Memory B cell (primary cell): ENCODE measurements around the gene AHCY.
"Not testable (repeated sequence)": the region's sequence is repeated elsewhere in the genome, so short reads cannot be mapped to it uniquely, and the experiment has no call there.

Experiments used
- ATAC-seq: fragments of 150-1000 bp; cut with Tn5 transposase; 2 replicates; pipeline ENCODE4 v1.10.0; 2021; ENCODE audit warnings: low read depth, mild to moderate bottlenecking, moderate library complexity
- DNase-seq, 2 donors: peaks; one replicate each; pipeline ENCODE4 v3.0.0; 2022; ENCODE audit warnings: low spot score in 2 of 2
- H3K27ac Mint-ChIP-seq: one replicate; pipeline ENCODE4 v1.8.0; 2022; ENCODE audit warnings: mild to moderate bottlenecking, moderate library complexity, mixed read lengths
- H3K27me3 Mint-ChIP-seq: one replicate; pipeline ENCODE4 v1.8.0; 2022; ENCODE audit warnings: mixed read lengths
- H3K36me3 Mint-ChIP-seq: one replicate; pipeline ENCODE4 v1.8.0; 2022; ENCODE audit warnings: mild to moderate bottlenecking, mixed read lengths
- H3K4me1 Mint-ChIP-seq: one replicate; pipeline ENCODE4 v1.8.0; 2022; ENCODE audit warnings: mixed read lengths
- H3K4me3 Mint-ChIP-seq: one replicate; pipeline ENCODE4 v1.8.0; 2022; ENCODE audit warnings: mild to moderate bottlenecking, moderate library complexity, mixed read lengths
- H3K9me3 Mint-ChIP-seq: one replicate; pipeline ENCODE4 v1.8.0; 2022; ENCODE audit warnings: mixed read lengths

Gene AHCY

GRCh38 chr20:34333786-34334185, 30.6 kb upstream of the AHCY start:
- Mint-ChIP-seq H3K4me3 (no peak overlapping the region), H3K9me3 (no peaks in the 10 kb centered on the region), H3K4me1 (peaks cover 7% of the 10 kb centered on the region), H3K36me3 (no peaks in the 10 kb centered on the region), H3K27me3 (no peaks in the 10 kb centered on the region), H3K27ac (no peak overlapping the region)
- ATAC-seq (no peak), DNase-seq (no peak)

GRCh38 chr20:34332262-34332920, 29.2 kb upstream of the AHCY start:
- H3K27ac Mint-ChIP-seq = no peak overlapping the region

GRCh38 chr20:34331838-34332237, 28.7 kb upstream of the AHCY start:
- Mint-ChIP-seq H3K4me1 (no peaks in the 10 kb centered on the region), H3K36me3 (no peaks in the 10 kb centered on the region), H3K27me3 (no peaks in the 10 kb centered on the region), H3K9me3 (peaks cover 2% of the 10 kb centered on the region), H3K4me3 (no peak overlapping the region), H3K27ac (no peak overlapping the region)
- DNase-seq (no peak), ATAC-seq (no peak)

More at GRCh38 chr20:34332262-34332920, 29.2 kb upstream of the AHCY start:
- no peaks in the 10 kb centered on the region for H3K4me1 Mint-ChIP-seq
- H3K36me3 Mint-ChIP-seq = no peaks in the 10 kb centered on the region
- no peak for ATAC-seq
- no peaks in the 10 kb centered on the region for H3K27me3 Mint-ChIP-seq
- no peak overlapping the region for H3K4me3 Mint-ChIP-seq
- peaks cover 2% of the 10 kb centered on the region for H3K9me3 Mint-ChIP-seq
- no peak for DNase-seq

GRCh38 chr20:34330861-34331544, 27.8 kb upstream of the AHCY start:
- H3K27ac Mint-ChIP-seq, ATAC-seq, H3K4me3 Mint-ChIP-seq, H3K4me1 Mint-ChIP-seq, H3K9me3 Mint-ChIP-seq, H3K36me3 Mint-ChIP-seq, DNase-seq, H3K27me3 Mint-ChIP-seq: not testable (repeated sequence)

- no peak overlapping the region for H3K27ac Mint-ChIP-seq
- ATAC-seq (no peak), DNase-seq (no peak)
- no peaks in the 10 kb centered on the region for H3K36me3 Mint-ChIP-seq
- H3K4me1 Mint-ChIP-seq = no peaks in the 10 kb centered on the region
- H3K9me3 Mint-ChIP-seq = peaks cover 2% of the 10 kb centered on the region
- H3K4me3 Mint-ChIP-seq = no peak overlapping the region
- peaks cover 5% of the 10 kb centered on the region for H3K27me3 Mint-ChIP-seq
Measured at GRCh38 chr20:34328928-34329677, 25.9 kb upstream of the AHCY start.

GRCh38 chr20:34328207-34328606, 25.1 kb upstream of the AHCY start:
- not testable (repeated sequence) for ATAC-seq, H3K4me3 Mint-ChIP-seq

GRCh38 chr20:34324541-34324940, 21.4 kb upstream of the AHCY start:
- DNase-seq = no peak

More at GRCh38 chr20:34328207-34328606, 25.1 kb upstream of the AHCY start:
- H3K27me3 Mint-ChIP-seq, H3K9me3 Mint-ChIP-seq, H3K27ac Mint-ChIP-seq, H3K36me3 Mint-ChIP-seq, DNase-seq, H3K4me1 Mint-ChIP-seq: not testable (repeated sequence)

GRCh38 chr20:34322267-34323105, 19.3 kb upstream of the AHCY start:
- H3K36me3 Mint-ChIP-seq = peaks cover 1% of the 10 kb centered on the region
- no peaks in the 10 kb centered on the region for H3K9me3 Mint-ChIP-seq
- peaks cover 9% of the 10 kb centered on the region for H3K27me3 Mint-ChIP-seq
- no peak for ATAC-seq
- DNase-seq = no peak
- H3K4me1 Mint-ChIP-seq = peaks cover 7% of the 10 kb centered on the region
- no peak overlapping the region for H3K27ac Mint-ChIP-seq
- no peak overlapping the region for H3K4me3 Mint-ChIP-seq

More at GRCh38 chr20:34324541-34324940, 21.4 kb upstream of the AHCY start:
- no peak for ATAC-seq
- H3K36me3 Mint-ChIP-seq = peaks cover 1% of the 10 kb centered on the region
- peaks cover 9% of the 10 kb centered on the region for H3K27me3 Mint-ChIP-seq
- no peak overlapping the region for H3K27ac Mint-ChIP-seq
- no peaks in the 10 kb centered on the region for H3K4me1 Mint-ChIP-seq
- no peak overlapping the region for H3K4me3 Mint-ChIP-seq
- H3K9me3 Mint-ChIP-seq = peaks cover 2% of the 10 kb centered on the region

- ATAC-seq = no peak
- no peak overlapping the region for H3K4me3 Mint-ChIP-seq
- H3K9me3 Mint-ChIP-seq = no peaks in the 10 kb centered on the region
- DNase-seq = no peak
- H3K36me3 Mint-ChIP-seq = peaks cover 1% of the 10 kb centered on the region
- peaks cover 7% of the 10 kb centered on the region for H3K4me1 Mint-ChIP-seq
- H3K27ac Mint-ChIP-seq = no peak overlapping the region
- H3K27me3 Mint-ChIP-seq = peaks cover 8% of the 10 kb centered on the region
Measured at GRCh38 chr20:34320861-34321260, 17.7 kb upstream of the AHCY start.

- H3K36me3 Mint-ChIP-seq = peaks cover 1% of the 10 kb centered on the region
- H3K9me3 Mint-ChIP-seq = no peaks in the 10 kb centered on the region
- H3K4me3 Mint-ChIP-seq = no peak overlapping the region
- H3K4me1 Mint-ChIP-seq = peaks cover 7% of the 10 kb centered on the region
- ATAC-seq = peak; percentile 43
- no peak for DNase-seq
- peaks cover 4% of the 10 kb centered on the region for H3K27me3 Mint-ChIP-seq
- no peak overlapping the region for H3K27ac Mint-ChIP-seq
Measured at GRCh38 chr20:34318609-34319443, 15.7 kb upstream of the AHCY start.

GRCh38 chr20:34316196-34316814, 13.2 kb upstream of the AHCY start:
- Mint-ChIP-seq H3K27ac (no peak overlapping the region), H3K36me3 (peaks cover 1% of the 10 kb centered on the region), H3K9me3 (no peaks in the 10 kb centered on the region), H3K4me1 (peaks cover 16% of the 10 kb centered on the region), H3K27me3 (peaks cover 2% of the 10 kb centered on the region), H3K4me3 (no peak overlapping the region)
- no peak for ATAC-seq
- DNase-seq = no peak

- no peaks in the 10 kb centered on the region for H3K9me3 Mint-ChIP-seq
- H3K4me3 Mint-ChIP-seq = no peak overlapping the region
- no peak for DNase-seq
- no peak for ATAC-seq
- no peak overlapping the region for H3K27ac Mint-ChIP-seq
- no peaks in the 10 kb centered on the region for H3K36me3 Mint-ChIP-seq
- H3K27me3 Mint-ChIP-seq = peaks cover 2% of the 10 kb centered on the region
- peaks cover 16% of the 10 kb centered on the region for H3K4me1 Mint-ChIP-seq
Measured at GRCh38 chr20:34315236-34315635, 12.1 kb upstream of the AHCY start.
